K562 (cell line): Measurements from ENCODE around the gene COL23A1. TPM values are rescaled to one million over a fixed set of nuclear protein-coding genes. Genes with fewer than 3 reads are reported as not detected.

Experiments used
- ATAC-seq: fragments of 200-7000 bp; cut with Tn5 transposase; 3 replicates; pipeline ENCODE4 v1.9.1; 2020; ENCODE audit warnings: moderate library complexity
- BruUV-seq: library from RNA; stranded (reverse); fragments of 400-500 nt; replicated peaks from 2 replicates; lab custom pipeline; 2021; lab: Mats Ljungman, UMichigan
- CTCF ChIA-PET: fragments of 300-600 bp; formaldehyde crosslinking; extraction: SDS; loops from one replicate; lab custom pipeline; 2021; ENCODE audit warnings: low intra/inter-chr PET ratio; lab: Yijun Ruan, JAX
- POLR2A ChIA-PET: fragments of 300-600, 350-650 bp; sonication (Branson Sonifier 250); formaldehyde crosslinking; extraction: SDS; loops from one replicate; lab custom pipeline; 2021; ENCODE audit warnings: antibody characterized with exemption, inconsistent platforms; lab: Yijun Ruan, JAX
- DNase-seq, 4 experiments: peaks; one replicate each; pipeline versions ENCODE4 v3.0.0 to v3.0.0-alpha.2; 2011 to 2018; ENCODE audit warnings: low spot score in 3 of 4, mixed read lengths in 3 of 4; ENCODE audit errors: extremely low read depth in 1 of 4
- FAIRE-seq: peaks from 2 replicates; lab custom pipeline; 2011; peaks lifted over from hg19 to GRCh38; lab: Jason Lieb, UNC
- H2AFZ ChIP-seq: 2 replicates; pipeline ENCODE4 v1.6.0; 2011; ENCODE audit warnings: low read depth, low read length, control low read depth, inconsistent platforms
- H3K27ac ChIP-seq: fragments of 200-600 bp; 3 replicates; pipeline ENCODE4 v1.8.0; 2011; ENCODE audit warnings: low read depth, mild to moderate bottlenecking, control low read depth, inconsistent platforms, low read length, moderate library complexity, mixed read lengths; ENCODE audit errors: extremely low read depth
- H3K27me3 ChIP-seq, 2 experiments: fragments of 300-600 bp in 1 of 2; 2 replicates in 1 of 2; 3 replicates in 1 of 2; pipeline versions ENCODE4 v1.6.0 to v1.8.0; 2011; ENCODE audit warnings: inconsistent platforms in 2 of 2, low read length in 2 of 2, mild to moderate bottlenecking in 1 of 2, mixed read lengths in 1 of 2, moderate library complexity in 1 of 2; ENCODE audit not compliant: control insufficient read depth in 2 of 2, insufficient read depth in 2 of 2
- H3K36me3 ChIP-seq: fragments of 300-600 bp; 3 replicates; pipeline ENCODE4 v1.8.0; 2011; ENCODE audit warnings: mild to moderate bottlenecking, low read length, inconsistent platforms; ENCODE audit not compliant: control insufficient read depth, insufficient read depth
- H3K4me1 ChIP-seq, 2 experiments: fragments of 200-600 bp in 1 of 2; replicated peaks in 1 of 2; 2 replicates in 1 of 2; 3 replicates in 1 of 2; pipeline versions ENCODE4 v1.5.1 to v1.8.0; 2011; ENCODE audit warnings: inconsistent platforms in 2 of 2, low read length in 2 of 2, mild to moderate bottlenecking in 1 of 2, mixed read lengths in 1 of 2, moderate library complexity in 1 of 2; ENCODE audit not compliant: control insufficient read depth in 2 of 2, insufficient read depth in 2 of 2
- H3K4me2 ChIP-seq: 2 replicates; pipeline ENCODE4 v1.6.1; 2011; ENCODE audit warnings: low read length, control low read depth, inconsistent platforms, mixed read lengths; ENCODE audit not compliant: insufficient read depth
- H3K4me3 ChIP-seq: fragments of 200-600 bp; sonication (generic), shearing (Covaris generic); 2 replicates; pipeline ENCODE4 v1.5.1; 2016; ENCODE audit warnings: control low read depth, inconsistent platforms
- H3K79me2 ChIP-seq: fragments of 200-600 bp; 3 replicates; pipeline ENCODE4 v1.8.0; 2011; ENCODE audit warnings: low read length, inconsistent platforms; ENCODE audit not compliant: control insufficient read depth, insufficient read depth
- H3K9ac ChIP-seq, 2 experiments: 2 replicates each; pipeline versions ENCODE4 v1.6.0 to v1.6.1; 2011; ENCODE audit warnings: low read depth in 2 of 2, low read length in 2 of 2, control low read depth in 1 of 2, inconsistent platforms in 1 of 2, mild to moderate bottlenecking in 1 of 2, mixed read lengths in 1 of 2; ENCODE audit not compliant: insufficient read depth in 1 of 2
- H3K9me1 ChIP-seq: one replicate; pipeline ENCODE4 v1.6.0; 2011; ENCODE audit warnings: inconsistent platforms, mild to moderate bottlenecking, low read length, moderate library complexity; ENCODE audit not compliant: control insufficient read depth, insufficient read depth
- H3K9me3 ChIP-seq: replicated peaks from 2 replicates; pipeline ENCODE4 v1.5.1; 2011; ENCODE audit warnings: low read depth, low read length, inconsistent platforms; ENCODE audit not compliant: control insufficient read depth, insufficient read depth
- H4K20me1 ChIP-seq: replicated peaks from 2 replicates; pipeline ENCODE4 v1.6.1; 2011; ENCODE audit warnings: low read length, inconsistent platforms, mixed read lengths; ENCODE audit not compliant: control insufficient read depth, insufficient read depth
- BRD4 ChIP-seq: fragments of 200-600 bp; sonication (generic); IDR thresholded peaks from 2 replicates; pipeline ENCODE4 v1.6.1; 2017; ENCODE audit warnings: inconsistent platforms
- CEBPB ChIP-seq: fragments of 450-650 bp; IDR thresholded peaks from 2 replicates; pipeline ENCODE4 v1.6.1; 2016; ENCODE audit warnings: missing genetic modification characterization, missing compliant biosample characterization
- CGGBP1 ChIP-seq: fragments of 250-450 bp; sonication (Bioruptor Pico); IDR thresholded peaks from 2 replicates; pipeline ENCODE4 v1.9.0; 2021; ENCODE audit warnings: mild to moderate bottlenecking
- HCFC1 ChIP-seq: IDR thresholded peaks from 2 replicates; pipeline ENCODE4 v1.6.1; 2012; ENCODE audit warnings: low read depth, low read length, improper control_type of control experiment
- SMAD3 ChIP-seq: fragments of 450-650 bp; formaldehyde crosslinking; conservative IDR thresholded peaks from 2 replicates; pipeline ENCODE4 v1.4.0; 2020; ENCODE audit warnings: mild to moderate bottlenecking
- ZNF174 ChIP-seq: fragments of 250-450 bp; sonication (Bioruptor Pico); IDR thresholded peaks from 2 replicates; pipeline ENCODE4 v1.4.0; 2020; ENCODE audit warnings: mild to moderate bottlenecking
- ZNF277 ChIP-seq: fragments of 250-450 bp; sonication (Bioruptor Pico); IDR thresholded peaks from 2 replicates; pipeline ENCODE4 v1.8.0; 2022; ENCODE audit warnings: inconsistent platforms, mild to moderate bottlenecking, moderate library complexity, borderline replicate concordance
- ZNF407 ChIP-seq: fragments of 450-650 bp; IDR thresholded peaks from 2 replicates; pipeline ENCODE4 v1.6.1; 2016; ENCODE audit warnings: low read depth
- ZNF41 ChIP-seq: fragments of 250-450 bp; sonication (Bioruptor Pico); conservative IDR thresholded peaks from 2 replicates; pipeline ENCODE4 v1.4.0; 2020; ENCODE audit warnings: mild to moderate bottlenecking
- ZNF561 ChIP-seq: fragments of 450-650 bp; formaldehyde crosslinking; conservative IDR thresholded peaks from 2 replicates; pipeline ENCODE4 v1.4.0; 2020; ENCODE audit warnings: mild to moderate bottlenecking, moderate library complexity
- ZNF707 ChIP-seq: fragments of 250-450 bp; sonication (Bioruptor Pico); conservative IDR thresholded peaks from 2 replicates; pipeline ENCODE4 v1.8.0; 2022; ENCODE audit warnings: inconsistent platforms, mild to moderate bottlenecking, moderate library complexity
- WGBS: fragments of 100-300 bp; shearing (Covaris generic); methylation state at CpG from one replicate; pipeline ENCODE4 v1.1.6; 2016; ENCODE audit warnings: low coverage, mixed read lengths; ENCODE audit not compliant: insufficient coverage; ENCODE audit errors: missing lambda C conversion rate; 5-methylcytosine and 5-hydroxymethylcytosine counted together
- in situ Hi-C: fragments of 300-500 bp; cut with MboI; formaldehyde crosslinking; loops from 4 replicates; pipeline ENCODE4 v1.15.0; 2018; ENCODE audit warnings: inconsistent platforms, mixed read lengths
- intact Hi-C: fragments of 100-400 bp; cut with micrococcal nuclease; formaldehyde crosslinking; loops from 2 replicates; pipeline ENCODE4 v1.14.2; 2022
- polyA plus RNA-seq, 8 experiments: library from polyadenylated mRNA; depleted of rRNA in 4 of 8; stranded (reverse) in 5 of 8; unstranded in 3 of 8; fragments of >200 nt; fragmentation: Nextera tagmentation in 2 of 8; fragmentation: Illumina TruSeq in 1 of 8; extraction: Ambion mirVana in 2 of 8; extraction: Trizol in 1 of 8; gene quantifications; 2 replicates each; pipeline versions ENCODE4 v1.2.1 to v1.2.3, GENCODE V29; 2011 to 2014; ENCODE audit warnings: inconsistent platforms in 1 of 8, missing spikeins in 1 of 8
- total RNA-seq, 7 experiments: library from RNA; depleted of rRNA in 6 of 7; stranded (reverse); fragments of >200 nt in 6 of 7; fragmentation: Illumina TruSeq in 2 of 7; extraction: Trizol in 2 of 7; gene quantifications; 2 replicates each; pipeline versions ENCODE4 v1.2.1 to v1.2.3, GENCODE V29; 2011 to 2021; ENCODE audit warnings: low replicate concordance in 1 of 7

Gene COL23A1
- total and polyA plus RNA-seq, 9 of the 15 experiments (the other 6 are each of a cell fraction or from before 2014, with no cell fraction given), result 0.09 TPM; not detected in 8

- intact Hi-C loops, result loop anchor here (5.0 kb wide), 2 partner anchors 270 to 555 kb away; no protein-coding TSS in a partner anchor
- no peak for FAIRE-seq
- peaks cover 0 to 12% of the 10 kb centered on the region in 2 experiments; a peak in 3 of 5 replicates for H3K4me1 ChIP-seq
- TF ChIP-seq SMAD3 (CRISPR knock-in tag), result no peak
- no peak for TF ChIP-seq HCFC1
- no peak for TF ChIP-seq ZNF407
- TF ChIP-seq ZNF174, result no peak
- no peak for TF ChIP-seq ZNF277
- no peak for TF ChIP-seq ZNF707 (CRISPR knock-in tag)
- no peak for TF ChIP-seq ZNF561 (CRISPR knock-in tag)
- no peak for TF ChIP-seq CEBPB
- TF ChIP-seq CGGBP1 (CRISPR knock-in tag), result no peak
- TF ChIP-seq ZNF41 (CRISPR knock-in tag), result no peak
- TF ChIP-seq BRD4, result no peak
Observed at GRCh38 chr5:178282391-178282790, 307.8 kb downstream of the COL23A1 start.

More at GRCh38 chr5:178282391-178282790, 307.8 kb downstream of the COL23A1 start:
- BruUV-seq, result no TSS peak
- no peaks in the 10 kb centered on the region for H3K9me3 ChIP-seq
- DNase-seq, result no peak
- H3K27me3 ChIP-seq, result peaks cover 5 to 59% of the 10 kb centered on the region in 2 experiments; a peak in 3 of 5 replicates
- no peak overlapping the region for H3K4me2 ChIP-seq
- WGBS, result 6% methylated on average over 4 of the region's 4 CpGs
- H3K36me3 ChIP-seq, result no peaks in the 10 kb centered on the region
- H3K4me3 ChIP-seq, result no peak overlapping the region
- in situ Hi-C loops, result loop anchor here (5.0 to 25.0 kb wide), 2 partner anchors 310 to 555 kb away; partner anchors contain the start of gene COL23A1
- H3K9ac ChIP-seq, result no peak overlapping the region
- H3K9me1 ChIP-seq, result no peaks in the 10 kb centered on the region
- ATAC-seq, result no peak
- H3K79me2 ChIP-seq, result no peaks in the 10 kb centered on the region
- ChIA-PET POLR2A (no interaction called here), CTCF (no interaction called here)
- H4K20me1 ChIP-seq, result 0 out of 2 replicates have a peak, but pooled peaks cover 4% of the 10 kb centered on the region
- no peak overlapping the region for H3K27ac ChIP-seq
- no peak overlapping the region for H2AFZ ChIP-seq
